Activated T-cell treated with anti-CD3 and anti-CD28 coated beads, Interleukin-2, amount 50 U/mL, for 4 hours (primary cell): ENCODE measurements around the gene ZFP91. TPM values are rescaled to one million over a fixed set of nuclear protein-coding genes. Genes with fewer than 3 reads are reported as not detected.

Experiments
- ATAC-seq, 2 donors: fragments of 200-7000 bp; cut with Tn5 transposase; one replicate each; pipeline ENCODE4 v1.10.0; 2021
- DNase-seq: peaks from one replicate; pipeline ENCODE4 v3.0.0-alpha.2; 2020
- H3K27me3 Mint-ChIP-seq: one replicate; pipeline ENCODE4 v1.8.0; 2021; ENCODE audit warnings: low read depth, mixed read lengths
- H3K36me3 Mint-ChIP-seq: one replicate; pipeline ENCODE4 v1.8.0; 2022; ENCODE audit warnings: mixed read lengths; ENCODE audit not compliant: insufficient read depth
- H3K4me1 Mint-ChIP-seq: one replicate; pipeline ENCODE4 v1.8.0; 2021; ENCODE audit warnings: low read depth, mixed read lengths
- H3K4me3 Mint-ChIP-seq: one replicate; pipeline ENCODE4 v1.8.0; 2021; ENCODE audit warnings: mild to moderate bottlenecking, moderate library complexity, mixed read lengths
- H3K9me3 Mint-ChIP-seq: one replicate; pipeline ENCODE4 v1.8.0; 2021; ENCODE audit warnings: mixed read lengths
- total RNA-seq, 3 donors: library from RNA; stranded (reverse); gene quantifications; one replicate each; pipeline ENCODE4 v1.2.1, GENCODE V29; 2021

Gene ZFP91
- total RNA-seq, 3 donors from 2014 or later, result 54.8 to 60.4 (median 54.9) TPM

DNA sequence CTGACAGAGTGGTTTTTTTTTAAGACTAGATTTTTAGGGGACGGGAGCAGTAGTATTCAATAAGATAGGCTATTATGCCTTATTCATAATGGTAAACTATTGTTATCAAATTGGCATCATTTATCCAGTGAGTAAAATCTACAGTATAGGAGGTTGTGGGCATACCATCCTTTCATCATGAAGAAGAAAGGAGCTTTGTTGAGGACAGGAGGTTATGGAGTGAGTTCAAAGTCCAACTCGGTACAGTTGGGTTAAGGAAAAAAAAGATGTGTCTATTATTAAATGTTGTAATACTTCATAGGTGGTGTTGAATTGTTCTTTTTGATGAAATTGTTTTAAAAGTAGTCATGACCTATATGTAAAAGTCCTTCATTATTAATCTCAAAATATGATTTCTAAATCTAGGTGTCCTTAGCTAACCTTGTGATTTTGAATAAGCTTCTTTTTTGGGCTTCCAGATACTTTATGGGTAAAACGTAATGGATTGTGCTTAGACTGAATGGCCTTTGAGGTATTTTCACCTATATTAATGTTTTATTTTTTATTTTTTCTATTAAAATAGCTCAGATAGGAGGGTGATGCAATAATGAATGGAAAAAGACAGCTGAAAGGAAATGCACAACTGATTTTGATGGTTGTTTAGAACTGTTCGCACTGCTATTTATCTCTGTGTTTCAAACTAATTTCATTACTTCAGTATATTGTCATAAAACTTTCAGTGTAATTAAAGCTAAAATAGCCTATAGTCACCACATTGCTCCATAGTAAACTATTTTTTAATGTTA is 28.3 kb downstream of the ZFP91 start:
- ATAC-seq (no peak), DNase-seq (no peak)
- Mint-ChIP-seq H3K36me3 (peaks cover 35% of the 10 kb centered on the region), H3K4me1 (peaks cover 66% of the 10 kb centered on the region), H3K27me3 (no peaks in the 10 kb centered on the region), H3K9me3 (no peaks in the 10 kb centered on the region), H3K4me3 (no peak overlapping the region)

DNA sequence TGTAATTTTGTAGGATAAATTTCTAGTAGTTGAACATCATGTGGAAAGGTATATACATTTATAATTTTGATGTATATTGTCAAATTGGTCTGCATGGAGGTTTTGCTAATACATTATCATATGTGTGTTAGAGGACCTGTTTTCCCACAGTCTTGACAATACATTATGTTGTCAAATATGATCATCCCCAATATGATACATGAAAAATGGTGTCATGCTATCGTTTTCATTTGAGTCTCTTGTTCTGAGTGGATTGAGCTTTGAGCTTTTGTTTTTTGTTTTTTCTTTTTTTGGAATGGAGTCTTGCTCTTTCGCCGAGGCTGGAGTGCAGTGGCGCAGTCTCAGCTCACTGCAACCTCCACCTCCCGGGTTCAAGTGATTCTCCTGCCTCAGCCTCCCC is 29.5 kb downstream of the ZFP91 start:
- H3K4me3 Mint-ChIP-seq, result no peak overlapping the region
- ATAC-seq (peak in 1 of 2 donors; percentile 15), DNase-seq (no peak)
- H3K27me3 Mint-ChIP-seq, result no peaks in the 10 kb centered on the region
- H3K4me1 Mint-ChIP-seq, result peaks cover 60% of the 10 kb centered on the region
- peaks cover 34% of the 10 kb centered on the region for H3K36me3 Mint-ChIP-seq
- no peaks in the 10 kb centered on the region for H3K9me3 Mint-ChIP-seq

DNA sequence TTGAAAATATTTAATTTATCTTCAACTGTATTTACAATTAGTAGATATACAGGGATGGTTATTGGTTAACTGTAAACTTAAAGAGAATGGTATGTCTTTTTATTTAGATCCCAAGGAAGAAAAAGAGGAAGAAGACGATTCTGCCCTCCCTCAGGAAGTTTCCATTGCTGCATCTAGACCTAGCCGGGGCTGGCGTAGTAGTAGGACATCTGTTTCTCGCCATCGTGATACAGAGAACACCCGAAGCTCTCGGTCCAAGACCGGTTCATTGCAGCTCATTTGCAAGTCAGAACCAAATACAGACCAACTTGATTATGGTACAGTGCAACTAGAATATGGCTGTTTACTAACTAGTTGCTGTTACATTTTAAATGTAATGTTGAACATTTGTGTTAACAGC is 30.9 kb downstream of the ZFP91 start:
- no peak for ATAC-seq
- Mint-ChIP-seq H3K4me1 (peaks cover 54% of the 10 kb centered on the region), H3K27me3 (no peaks in the 10 kb centered on the region), H3K9me3 (no peaks in the 10 kb centered on the region), H3K4me3 (no peak overlapping the region), H3K36me3 (peaks cover 38% of the 10 kb centered on the region)
- DNase-seq, result no peak

DNA sequence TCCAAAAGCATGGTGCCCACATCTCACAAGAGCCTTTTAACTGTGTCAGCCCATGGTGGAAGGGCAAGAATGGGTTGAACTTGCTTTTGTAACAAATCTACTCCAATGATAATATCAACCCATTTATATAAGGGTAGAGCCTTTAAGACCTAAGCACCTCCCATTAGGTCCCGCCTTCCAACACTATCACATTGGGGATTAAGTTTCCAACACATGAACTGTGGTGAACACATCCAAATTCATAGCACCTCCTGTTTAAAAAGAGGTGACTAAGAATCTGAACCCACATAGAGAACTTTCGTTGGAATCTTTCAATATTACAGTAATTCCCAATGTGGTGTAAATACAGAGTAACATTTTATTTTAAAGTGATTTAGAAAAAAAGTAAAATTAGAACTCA is 34.4 kb downstream of the ZFP91 start:
- peaks cover 56% of the 10 kb centered on the region for H3K36me3 Mint-ChIP-seq
- ATAC-seq (peak; percentile 57 to 66), DNase-seq (no peak)
- no peaks in the 10 kb centered on the region for H3K27me3 Mint-ChIP-seq
- H3K4me1 Mint-ChIP-seq, result peaks cover 32% of the 10 kb centered on the region
- H3K4me3 Mint-ChIP-seq, result no peak overlapping the region
- H3K9me3 Mint-ChIP-seq, result no peaks in the 10 kb centered on the region

DNA sequence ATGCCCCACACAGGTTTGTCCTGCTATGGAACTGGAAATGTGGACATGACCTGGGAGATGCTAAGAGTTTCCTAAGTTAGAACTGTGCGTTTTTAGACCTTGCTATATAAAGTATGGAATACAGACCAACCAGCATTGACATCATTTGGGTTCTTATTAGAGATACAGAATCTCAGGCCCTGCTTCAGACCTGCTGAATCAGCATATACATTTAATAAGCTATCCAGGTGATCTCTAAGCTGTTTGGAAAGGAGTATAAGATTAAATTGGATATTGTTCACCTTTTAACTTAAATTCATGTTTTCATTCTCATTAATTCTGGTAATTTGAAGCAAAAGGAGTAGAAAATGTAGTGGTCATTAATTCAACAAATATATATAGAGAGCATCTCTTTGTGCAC is 36.7 kb downstream of the ZFP91 start:
- H3K4me1 Mint-ChIP-seq, result peaks cover 27% of the 10 kb centered on the region
- no peak for DNase-seq
- peaks cover 59% of the 10 kb centered on the region for H3K36me3 Mint-ChIP-seq
- H3K9me3 Mint-ChIP-seq, result no peaks in the 10 kb centered on the region
- no peaks in the 10 kb centered on the region for H3K27me3 Mint-ChIP-seq
- ATAC-seq, result no peak
- H3K4me3 Mint-ChIP-seq, result no peak overlapping the region

DNA sequence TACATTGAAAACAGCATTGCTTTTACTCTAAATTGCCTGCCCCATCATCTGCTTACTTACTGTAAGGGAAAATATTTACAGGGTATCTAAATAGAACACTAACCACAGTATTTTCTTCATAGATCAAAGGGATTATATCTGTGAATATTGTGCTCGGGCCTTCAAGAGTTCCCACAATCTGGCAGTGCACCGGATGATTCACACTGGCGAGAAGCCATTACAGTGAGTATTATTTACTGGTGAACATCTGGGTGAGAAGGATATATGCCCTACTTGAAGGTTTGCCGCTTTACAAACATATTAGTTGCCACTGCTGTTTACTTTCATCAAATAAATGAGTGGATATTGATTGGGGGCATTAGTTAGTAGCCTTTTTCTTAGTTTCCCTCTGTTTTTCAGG is 37.7 kb downstream of the ZFP91 start:
- Mint-ChIP-seq H3K4me1 (peaks cover 23% of the 10 kb centered on the region), H3K27me3 (no peaks in the 10 kb centered on the region), H3K36me3 (peaks cover 51% of the 10 kb centered on the region), H3K4me3 (no peak overlapping the region), H3K9me3 (no peaks in the 10 kb centered on the region)
- ATAC-seq, result no peak
- no peak for DNase-seq

DNA sequence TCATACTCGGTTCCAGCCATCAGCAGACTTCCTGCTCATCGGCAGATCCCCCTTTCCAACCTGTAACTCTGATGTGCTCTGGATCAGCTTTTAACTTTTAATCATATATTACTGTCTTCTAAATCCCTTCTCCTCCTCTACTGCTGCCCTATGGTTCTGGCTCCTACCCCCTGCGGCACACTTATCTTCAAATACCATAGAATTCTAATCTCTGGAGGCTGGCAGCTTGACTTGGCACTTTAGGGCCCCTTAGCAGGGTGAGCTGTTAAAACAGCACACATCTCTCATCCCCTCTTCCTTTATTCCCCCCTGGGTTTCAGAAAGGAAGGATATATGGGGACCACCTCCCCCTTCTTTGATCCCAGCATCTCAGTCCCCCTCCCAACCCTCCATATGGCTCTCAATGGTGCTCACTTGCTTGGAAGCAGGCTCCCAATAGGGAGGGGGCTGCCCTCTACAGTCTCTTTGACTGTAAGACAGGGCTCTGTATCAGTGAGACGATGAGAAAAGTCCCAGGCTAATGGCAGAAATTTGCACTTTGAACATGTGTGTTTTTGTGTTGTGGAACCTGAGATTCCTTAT is 39.2 kb downstream of the ZFP91 start:
- Mint-ChIP-seq H3K27me3 (no peaks in the 10 kb centered on the region), H3K36me3 (peaks cover 52% of the 10 kb centered on the region), H3K4me3 (no peak overlapping the region), H3K4me1 (peaks cover 21% of the 10 kb centered on the region), H3K9me3 (no peaks in the 10 kb centered on the region)
- DNase-seq, result no peak
- no peak for ATAC-seq

DNA sequence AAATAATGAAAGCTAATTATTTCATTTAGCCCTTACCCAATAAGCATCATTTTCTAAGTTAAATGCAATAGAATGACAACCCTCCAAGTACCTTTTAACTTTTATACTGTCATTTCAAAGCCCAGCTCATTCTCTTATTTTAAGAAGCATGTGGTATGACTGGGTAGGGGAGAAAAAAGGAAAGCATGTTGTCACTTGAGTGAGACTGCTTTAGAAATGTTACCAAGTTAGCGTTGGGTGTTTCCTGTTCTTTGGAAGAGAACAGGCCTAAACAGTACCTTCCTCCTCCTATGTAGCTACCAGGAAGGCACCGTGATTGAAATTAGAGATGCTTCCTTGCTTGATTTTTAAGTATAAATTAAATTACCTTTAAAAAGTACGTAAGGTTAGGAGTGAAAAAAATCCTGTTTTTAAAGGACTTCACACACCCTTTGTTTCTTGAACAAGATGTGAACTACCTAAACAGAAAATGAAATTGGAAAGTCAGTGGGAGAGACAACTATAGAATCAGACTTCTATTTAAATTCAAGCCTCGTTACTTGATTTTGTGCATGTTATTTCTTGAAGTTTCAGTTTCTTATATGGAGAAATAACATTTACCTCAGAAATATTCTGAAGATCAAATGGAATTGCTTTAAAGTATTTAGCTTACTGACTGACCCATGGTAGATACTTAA is 42.9 kb downstream of the ZFP91 start:
- peaks cover 14% of the 10 kb centered on the region for H3K4me1 Mint-ChIP-seq
- peak; percentile 68 to 78 for ATAC-seq
- DNase-seq, result no peak
- H3K27me3 Mint-ChIP-seq, result no peaks in the 10 kb centered on the region
- H3K4me3 Mint-ChIP-seq, result no peak overlapping the region
- no peaks in the 10 kb centered on the region for H3K9me3 Mint-ChIP-seq
- peaks cover 52% of the 10 kb centered on the region for H3K36me3 Mint-ChIP-seq

DNA sequence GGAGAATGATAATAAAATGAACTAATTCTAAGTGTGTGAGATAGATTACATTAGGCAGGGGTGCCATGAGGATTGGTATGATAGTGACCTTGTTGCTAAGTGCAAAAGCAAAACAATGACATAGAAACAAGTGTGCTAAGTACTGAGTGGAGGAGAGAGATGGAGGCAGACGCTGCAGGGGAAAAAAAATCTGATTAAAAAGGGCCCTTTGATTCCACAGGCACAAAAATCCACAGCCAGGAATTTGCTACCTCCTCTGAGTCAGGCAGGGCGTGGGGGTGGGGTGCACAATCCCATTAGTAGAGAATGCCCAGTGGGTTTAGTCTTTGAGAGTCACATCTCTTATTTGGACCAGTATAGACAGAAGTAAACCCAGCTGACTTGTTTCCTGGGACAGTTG is 43.5 kb downstream of the ZFP91 start, which contains the start of gene CNTF:
Gene CNTF, plus strand, starts transcription at position 322 of the 400 bp plus-strand sequence. CDS start 88 bp downstream, outside the sequence.
- H3K9me3 Mint-ChIP-seq, result no peaks in the 10 kb centered on the region
- peaks cover 51% of the 10 kb centered on the region for H3K36me3 Mint-ChIP-seq
- no peak within 1 kb of the TSS for H3K4me3 Mint-ChIP-seq
- ATAC-seq, result no peak
- H3K4me1 Mint-ChIP-seq, result peaks cover 17% of the 10 kb centered on the region
- no peak for DNase-seq
- H3K27me3 Mint-ChIP-seq, result no peaks in the 10 kb centered on the region

DNA sequence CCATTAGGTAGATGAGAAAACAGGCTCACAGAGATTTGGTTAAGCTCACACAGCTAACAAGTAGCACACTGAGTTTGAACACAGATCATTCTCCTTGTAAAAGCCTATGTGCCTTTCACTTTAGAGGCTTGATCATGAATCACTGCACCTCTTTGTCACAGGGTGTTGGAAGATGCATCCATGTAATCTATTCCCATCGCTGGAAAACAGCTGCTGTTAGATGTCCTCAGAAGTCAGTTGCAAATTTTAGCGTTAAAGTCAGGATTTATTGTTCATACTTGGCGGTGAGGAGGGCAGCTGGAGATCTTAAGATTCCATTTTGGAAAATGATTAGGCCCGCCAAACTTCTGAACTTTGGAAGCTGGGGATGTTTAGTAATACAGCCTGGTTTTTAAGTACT is 46.2 kb downstream of the ZFP91 start:
- Mint-ChIP-seq H3K36me3 (peaks cover 39% of the 10 kb centered on the region), H3K27me3 (no peaks in the 10 kb centered on the region), H3K4me3 (no peak overlapping the region), H3K4me1 (peaks cover 23% of the 10 kb centered on the region), H3K9me3 (no peaks in the 10 kb centered on the region)
- ATAC-seq (no peak), DNase-seq (no peak)

DNA sequence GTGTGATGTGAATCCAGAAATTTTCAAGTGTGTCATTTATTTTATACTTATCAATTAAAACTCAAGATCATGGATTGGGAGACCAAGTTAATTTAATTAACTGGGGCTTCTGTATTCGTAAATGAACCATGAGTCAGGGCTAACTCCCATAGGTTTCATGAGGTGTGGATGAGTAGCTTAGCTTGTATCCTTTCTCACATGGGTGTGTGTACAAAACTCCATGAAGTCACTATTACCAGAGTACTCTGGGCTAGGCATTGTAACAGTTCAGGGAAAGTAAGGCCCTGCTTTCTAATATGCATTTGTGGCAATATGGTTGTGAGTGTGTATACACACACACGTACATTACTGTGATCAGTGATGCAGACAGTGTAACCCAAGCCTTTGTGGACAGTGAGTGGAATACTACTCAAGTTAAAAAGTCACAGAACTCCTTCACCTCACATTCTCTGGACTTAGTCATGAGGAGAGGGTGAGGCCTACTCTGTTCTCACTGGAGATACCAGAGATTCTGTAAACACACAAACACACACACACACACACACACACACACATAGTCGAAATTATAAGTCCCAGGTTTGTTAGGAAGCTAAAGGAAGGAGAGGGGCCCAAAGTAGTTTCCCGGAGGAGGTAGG is 47.1 kb downstream of the ZFP91 start:
- no peaks in the 10 kb centered on the region for H3K27me3 Mint-ChIP-seq
- DNase-seq (no peak), ATAC-seq (no peak)
- H3K4me3 Mint-ChIP-seq, result no peak overlapping the region
- H3K36me3 Mint-ChIP-seq, result peaks cover 35% of the 10 kb centered on the region
- no peaks in the 10 kb centered on the region for H3K9me3 Mint-ChIP-seq
- H3K4me1 Mint-ChIP-seq, result peaks cover 20% of the 10 kb centered on the region

DNA sequence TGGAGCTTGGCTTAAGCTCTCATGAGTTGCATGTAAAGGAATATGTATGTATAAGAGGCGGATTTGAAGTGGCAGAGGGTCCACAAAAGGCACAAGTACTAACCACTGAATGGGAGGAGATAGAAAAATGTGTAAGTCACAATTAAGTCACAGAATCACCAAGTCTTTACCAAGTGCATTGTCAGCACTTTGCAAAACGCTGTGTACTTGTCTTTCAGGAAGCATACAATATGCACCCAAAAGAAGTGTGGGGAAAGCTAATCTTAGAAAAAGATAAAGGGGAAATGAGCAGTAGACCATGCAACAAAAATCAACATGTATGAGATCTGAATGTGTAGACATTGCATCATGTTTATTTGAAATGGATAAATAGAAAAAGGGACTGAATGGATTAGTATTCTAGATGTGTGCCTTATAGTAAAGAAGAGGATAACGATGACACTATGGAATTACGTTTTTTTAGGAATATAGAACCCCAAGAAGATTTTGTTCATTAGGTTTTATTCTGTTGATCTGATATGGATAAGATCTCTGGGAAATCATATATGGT is 48.1 kb downstream of the ZFP91 start:
- DNase-seq (no peak), ATAC-seq (no peak)
- Mint-ChIP-seq H3K36me3 (peaks cover 35% of the 10 kb centered on the region), H3K9me3 (no peaks in the 10 kb centered on the region), H3K27me3 (no peaks in the 10 kb centered on the region), H3K4me1 (peaks cover 13% of the 10 kb centered on the region), H3K4me3 (no peak overlapping the region)

DNA sequence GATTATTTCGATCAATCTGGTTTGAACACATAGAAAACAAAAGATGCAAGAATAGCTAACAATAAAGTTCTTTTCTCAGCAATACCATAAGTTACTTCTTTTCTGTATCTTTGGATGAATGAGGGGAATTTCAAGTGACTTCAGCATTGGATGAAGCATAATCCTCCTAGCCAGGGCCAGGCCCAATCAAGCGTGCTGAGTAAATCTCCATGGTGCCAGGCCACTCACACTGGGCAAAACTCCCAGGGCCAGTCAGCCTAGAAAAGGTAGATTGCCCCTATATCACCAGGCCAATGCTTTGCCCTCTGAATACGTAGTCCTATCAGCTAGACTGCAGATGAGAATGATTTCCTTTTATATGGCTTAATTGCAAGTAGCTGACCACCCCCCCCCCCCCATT is 49.6 kb downstream of the ZFP91 start:
- H3K4me3 Mint-ChIP-seq, result no peak overlapping the region
- H3K27me3 Mint-ChIP-seq, result no peaks in the 10 kb centered on the region
- peaks cover 10% of the 10 kb centered on the region for H3K4me1 Mint-ChIP-seq
- no peak for DNase-seq
- peaks cover 23% of the 10 kb centered on the region for H3K36me3 Mint-ChIP-seq
- H3K9me3 Mint-ChIP-seq, result no peaks in the 10 kb centered on the region
- no peak for ATAC-seq

DNA sequence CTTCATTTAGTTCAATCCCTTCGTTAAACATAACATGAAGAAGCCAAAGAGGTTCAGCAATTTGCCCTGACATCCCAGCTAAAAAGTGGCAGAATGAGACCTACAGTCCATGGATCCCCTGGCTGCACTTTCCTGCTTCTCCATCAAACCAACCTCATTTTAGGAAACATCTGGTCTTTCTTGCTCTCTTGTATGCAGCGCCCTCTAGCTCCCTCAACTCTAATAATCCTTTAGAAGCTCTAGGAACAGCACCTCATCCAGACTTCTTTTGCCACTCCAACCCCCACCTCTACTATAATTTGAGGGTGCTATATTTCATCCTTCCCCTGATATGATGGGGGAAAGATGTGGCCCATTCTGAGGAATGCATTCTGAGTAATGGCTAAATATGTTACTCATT is 51.0 kb downstream of the ZFP91 start:
- Mint-ChIP-seq H3K36me3 (peaks cover 11% of the 10 kb centered on the region), H3K4me3 (no peak overlapping the region), H3K27me3 (no peaks in the 10 kb centered on the region), H3K4me1 (peaks cover 10% of the 10 kb centered on the region), H3K9me3 (no peaks in the 10 kb centered on the region)
- peak; percentile 52 to 61 for ATAC-seq
- no peak for DNase-seq
